ENCODE measurements around the gene FGD3.
"Not testable (repeated sequence)": the region's sequence is repeated elsewhere in the genome, so short reads cannot be mapped to it uniquely, and the experiment has no call there.

Gene FGD3

GRCh38 chr9:93004561-93004960, 57.2 kb downstream of the FGD3 start:
- DNase-seq, result peak in 1 of 10 donors; percentile 24
- intact Hi-C loops (cut with DNase I), result no loop called here

DNA sequence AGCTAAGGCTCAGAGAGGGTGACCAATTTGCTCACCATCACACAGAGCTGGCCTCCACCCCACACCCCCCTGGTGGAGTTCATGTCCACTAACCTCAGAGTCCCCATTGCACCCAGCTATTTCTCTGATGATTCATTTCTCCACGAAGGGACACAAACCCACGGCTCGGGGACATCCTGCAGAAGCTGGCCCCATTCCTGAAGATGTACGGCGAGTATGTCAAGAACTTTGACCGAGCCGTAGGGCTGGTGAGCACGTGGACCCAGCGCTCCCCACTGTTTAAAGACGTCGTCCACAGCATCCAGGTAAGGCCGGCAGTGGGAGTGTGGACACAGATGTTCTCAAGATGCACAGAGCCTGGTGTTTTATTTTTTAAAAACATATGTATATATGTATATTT, 58.6 kb downstream of the FGD3 start:
- intact Hi-C loops (cut with DNase I), result no loop called here
- DNase-seq, result peak in 1 of 10 donors; percentile 26

GRCh38 chr9:93007529-93008058, 60.3 kb downstream of the FGD3 start:
- no peak for DNase-seq
- intact Hi-C loops (cut with DNase I), result no loop called here

DNA sequence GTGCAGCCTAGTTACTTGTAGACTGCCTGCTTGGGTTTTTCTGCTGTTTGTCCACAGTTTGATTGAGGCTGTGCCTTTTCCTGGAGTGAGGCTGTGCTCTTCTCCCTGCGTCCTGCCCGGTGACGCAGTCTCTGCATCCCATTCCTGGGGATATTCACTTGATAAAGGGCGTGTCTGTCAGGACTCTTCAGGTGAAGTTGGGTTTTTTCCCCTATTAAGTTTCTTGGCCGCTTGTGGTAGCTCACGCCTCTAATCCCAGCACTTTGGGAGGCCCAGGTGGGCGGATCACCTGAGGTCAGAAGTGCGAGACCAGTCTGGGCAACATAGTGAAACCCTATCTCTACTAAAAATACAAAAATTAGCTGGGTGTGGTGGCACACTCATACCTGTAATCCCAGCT, 61.1 kb downstream of the FGD3 start:
- DNase-seq, result no peak
- intact Hi-C loops (cut with DNase I), result no loop called here

GRCh38 chr9:93009337-93010015, 62.2 kb downstream of the FGD3 start:
- intact Hi-C loops (cut with DNase I), result no loop called here
- no peak for DNase-seq

DNA sequence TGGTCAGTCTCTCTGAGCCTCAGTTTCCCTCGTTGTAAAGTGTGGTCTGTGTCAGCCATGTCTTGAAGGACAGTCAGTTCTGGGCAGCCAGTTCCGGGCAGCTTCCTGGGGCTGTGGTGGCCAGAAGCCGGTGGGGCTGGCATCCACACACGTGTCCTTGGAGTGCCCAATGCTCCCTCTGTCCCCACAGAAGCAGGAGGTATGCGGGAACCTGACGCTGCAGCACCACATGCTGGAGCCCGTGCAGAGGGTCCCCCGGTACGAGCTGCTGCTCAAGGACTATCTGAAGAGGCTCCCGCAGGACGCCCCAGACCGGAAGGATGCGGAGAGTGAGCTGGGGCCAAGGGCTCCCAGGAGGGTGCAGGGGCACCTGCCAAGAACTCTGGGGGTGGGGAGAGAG, 62.7 kb downstream of the FGD3 start:
- no peak for DNase-seq
- intact Hi-C loops (cut with DNase I), result no loop called here

GRCh38 chr9:93010704-93011103, 63.4 kb downstream of the FGD3 start:
- intact Hi-C loops (cut with DNase I), result no loop called here
- peak in 1 of 10 donors; percentile 35 for DNase-seq

- intact Hi-C loops (cut with DNase I), result no loop called here
- peak in 1 of 10 donors; percentile 71 for DNase-seq
Observed at GRCh38 chr9:93011114-93011513, 63.8 kb downstream of the FGD3 start.

DNA sequence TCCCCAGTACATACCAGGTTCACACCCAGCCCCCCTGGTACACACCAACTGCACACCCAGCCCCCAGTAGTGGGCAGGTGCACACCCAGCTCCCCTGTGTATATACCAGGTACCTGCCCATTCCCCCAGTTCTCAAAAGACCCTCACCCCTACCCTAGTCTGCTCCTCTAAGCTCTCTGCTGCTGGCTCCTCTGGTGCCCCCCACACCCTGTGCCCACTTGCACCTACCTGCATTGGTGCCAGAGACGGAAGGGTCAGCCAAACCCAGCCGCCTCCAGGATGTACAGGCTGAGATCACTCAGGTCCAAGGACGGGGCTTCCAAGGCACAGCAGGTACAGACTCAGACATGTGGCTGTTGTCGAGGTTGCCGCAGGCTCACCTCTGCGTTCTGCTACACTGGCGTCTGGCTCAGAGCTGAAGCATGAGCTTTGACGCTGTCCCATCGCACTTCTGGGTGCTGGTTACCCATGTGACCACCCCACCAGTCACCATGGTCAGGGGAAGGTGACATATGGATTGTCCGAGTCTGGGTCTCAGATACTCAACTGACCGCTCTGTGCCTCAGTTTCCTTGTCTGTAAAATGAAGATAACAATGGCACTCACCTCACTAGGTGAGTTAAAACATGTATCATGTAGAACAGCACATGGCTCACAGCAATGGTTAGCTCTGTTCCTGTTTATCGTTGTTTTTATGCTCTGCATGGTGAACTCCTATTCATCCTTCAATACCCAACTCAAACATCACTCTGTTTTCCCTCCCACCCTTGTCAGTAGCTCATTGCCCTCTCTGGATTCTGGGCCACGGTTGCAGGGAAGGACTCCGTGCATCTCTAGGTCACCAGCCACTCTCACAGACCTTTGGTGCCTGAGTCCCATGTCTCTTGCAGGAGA, 65.9 kb downstream of the FGD3 start:
- DNase-seq, result peak in 2 of 10 donors; percentile 36 to 77

GRCh38 chr9:93013856-93014582, 66.7 kb downstream of the FGD3 start:
- intact Hi-C loops (cut with DNase I), result no loop called here
- DNase-seq, result peak in 2 of 10 donors; percentile 53 to 66

More for the DNA sequence above, 65.9 kb downstream of the FGD3 start:
- intact Hi-C loops (cut with DNase I), result no loop called here

GRCh38 chr9:93015190-93015589, 67.9 kb downstream of the FGD3 start:
- intact Hi-C loops (cut with DNase I), result not testable (repeated sequence)
- peak in 1 of 10 donors; percentile 40 for DNase-seq

DNA sequence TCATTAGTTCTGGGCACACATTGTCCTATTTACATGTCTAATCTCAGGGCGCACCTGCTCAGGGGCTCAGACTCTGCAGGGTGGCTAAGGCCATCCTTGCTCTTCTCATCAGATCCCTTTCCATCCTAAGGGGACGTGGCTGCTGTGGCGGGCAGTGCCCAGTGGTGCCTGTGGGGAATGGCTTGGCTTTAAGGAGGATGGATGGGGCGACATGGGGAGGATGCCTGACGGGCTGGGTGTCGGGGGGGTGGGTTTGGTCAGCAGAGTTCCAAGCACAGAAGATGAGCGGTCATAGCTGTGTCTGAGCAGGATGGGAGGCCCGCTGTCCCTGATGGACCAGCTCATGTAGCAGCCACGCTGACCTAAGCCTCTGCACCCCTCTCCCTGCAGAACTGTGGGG, 70.3 kb downstream of the FGD3 start:
- peak in 3 of 10 donors; percentile 8 to 74 (median 60) for DNase-seq
- intact Hi-C loops (cut with DNase I), result no loop called here

DNA sequence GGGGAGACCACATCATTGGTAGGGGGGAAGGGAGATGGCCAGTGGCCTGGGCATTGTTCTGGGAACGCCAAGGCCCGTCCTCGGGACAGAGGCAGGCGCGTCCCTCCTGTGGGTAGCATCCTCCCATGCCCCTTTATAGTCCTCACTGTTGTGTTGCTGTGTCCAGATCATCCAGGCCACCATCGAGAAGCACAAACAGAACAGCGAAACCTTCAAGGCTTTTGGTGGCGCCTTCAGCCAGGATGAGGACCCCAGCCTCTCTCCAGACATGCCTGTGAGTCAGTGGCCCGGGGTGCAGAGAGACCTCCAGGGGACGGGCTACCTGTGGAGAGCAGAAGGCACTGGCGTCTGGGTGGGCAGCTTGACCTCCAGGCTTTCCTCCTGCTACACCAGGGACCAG, 72.8 kb downstream of the FGD3 start:
- intact Hi-C loops (cut with DNase I), result no loop called here
- DNase-seq, result peak in 3 of 10 donors; percentile 50 to 65 (median 59)

GRCh38 chr9:93020771-93021670, 73.7 kb downstream of the FGD3 start:
- intact Hi-C loops (cut with DNase I), result no loop called here
- peak in 3 of 10 donors; percentile 33 to 76 (median 57) for DNase-seq

DNA sequence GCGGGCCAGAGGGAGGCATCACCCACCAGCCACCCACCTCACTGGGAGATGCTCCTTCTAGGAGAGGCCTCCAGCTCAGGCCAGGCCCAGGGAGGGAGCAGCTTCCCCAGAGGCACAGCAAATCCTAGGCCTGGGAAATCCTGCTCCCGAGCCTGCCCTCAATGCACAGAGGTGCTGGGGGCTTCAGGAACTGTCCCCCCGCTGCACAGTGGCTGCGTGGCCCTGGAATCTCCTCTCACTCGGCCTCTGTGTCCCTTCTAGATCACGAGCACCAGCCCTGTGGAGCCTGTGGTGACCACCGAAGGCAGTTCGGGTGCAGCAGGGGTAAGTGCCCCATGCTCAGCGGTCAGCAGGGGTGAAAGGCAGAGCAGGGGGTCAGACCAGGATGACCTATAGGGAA, 74.7 kb downstream of the FGD3 start:
- intact Hi-C loops (cut with DNase I), result no loop called here
- DNase-seq, result peak in 2 of 10 donors; percentile 46 to 71

DNA sequence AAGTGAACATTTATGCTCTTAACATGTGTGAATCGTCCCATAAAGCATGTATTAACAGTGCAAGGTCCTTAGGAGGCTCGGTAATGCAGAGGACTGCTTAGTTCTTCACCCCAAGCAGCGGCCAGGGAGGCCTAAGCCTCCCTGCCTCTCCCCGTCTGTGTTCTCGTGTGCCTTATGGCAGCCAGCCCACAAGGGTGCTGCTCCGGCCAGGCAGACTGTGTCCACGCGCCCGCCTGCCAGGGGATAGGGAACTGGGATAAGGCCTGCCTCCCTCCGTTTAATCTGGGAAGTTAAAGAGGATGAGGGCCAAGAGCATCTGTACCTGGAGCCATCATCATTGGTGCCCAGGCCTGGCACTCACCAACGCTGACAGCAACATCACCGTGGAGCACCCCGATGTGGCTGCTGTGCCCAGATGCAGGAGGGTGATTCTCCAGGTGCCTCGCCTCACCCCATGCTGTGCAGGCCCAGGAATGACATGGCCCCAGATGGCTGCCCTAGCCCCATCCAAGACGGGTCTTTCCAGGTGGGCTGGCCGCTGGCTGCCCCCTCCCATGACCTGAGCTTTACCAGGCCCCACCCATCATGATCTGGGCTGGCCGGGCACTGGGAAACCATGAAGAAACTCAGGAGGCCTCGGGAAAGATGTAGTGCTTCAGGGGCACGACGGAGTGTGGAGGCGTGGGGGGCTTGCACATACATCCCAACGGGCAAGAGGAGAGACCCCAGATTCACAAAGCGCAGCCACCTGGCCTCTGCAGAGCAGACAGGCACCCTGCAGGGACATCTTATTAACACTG, 75.6 kb downstream of the FGD3 start:
- intact Hi-C loops (cut with DNase I), result no loop called here
- peak in 1 of 10 donors; percentile 59 for DNase-seq

DNA sequence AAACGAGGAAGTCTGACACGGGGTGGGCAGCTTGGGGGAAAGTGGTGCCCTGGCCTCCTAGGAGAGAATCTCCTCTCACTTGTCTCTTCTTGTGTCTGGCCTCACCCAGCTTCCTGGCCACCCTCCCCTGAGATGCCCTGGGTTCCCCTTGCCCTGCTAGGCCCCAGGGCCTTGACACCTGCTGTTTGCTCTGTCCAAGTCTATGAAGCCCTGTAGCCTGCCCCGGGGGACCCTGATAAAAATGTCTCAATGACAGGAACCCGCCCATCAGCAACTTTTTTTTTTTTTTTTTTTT, 76.1 kb downstream of the FGD3 start:
- intact Hi-C loops (cut with DNase I), result no loop called here
- DNase-seq, result peak in 1 of 10 donors; percentile 55

DNA sequence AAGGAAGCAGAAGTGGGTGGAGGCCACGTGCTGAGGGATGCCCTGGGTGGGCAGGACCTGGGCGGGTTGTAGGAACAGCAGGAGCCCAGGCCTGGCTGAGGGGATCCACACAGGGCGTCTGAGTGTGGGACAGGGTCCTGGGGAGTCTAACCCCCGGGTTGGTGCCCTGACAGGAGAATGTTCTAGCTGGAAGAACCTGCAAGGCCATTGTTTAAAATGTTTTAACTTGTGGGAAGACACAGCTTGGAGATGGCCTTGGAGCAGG, 77.3 kb downstream of the FGD3 start:
- peak in 2 of 10 donors; percentile 59 to 60 for DNase-seq
- intact Hi-C loops (cut with DNase I), result no loop called here

- intact Hi-C loops (cut with DNase I), result no loop called here
- DNase-seq, result peak in 1 of 10 donors; percentile 56
Observed at GRCh38 chr9:93024986-93025630, 77.8 kb downstream of the FGD3 start.

Data from posterior cingulate gyrus (tissue), 11 donors.